Kidney (tissue), 14 donors: ENCODE results near the gene REEP6. TPM values are rescaled to one million over a fixed set of nuclear protein-coding genes. Genes with fewer than 3 reads are reported as not detected.
A peak's percentile ranks its signal among the peaks of the same experiment; 100 is the strongest.

Experiments
- DNase-seq, 5 donors: peaks; one replicate each; pipeline ENCODE4 v3.0.0-alpha.2; 2013 to 2020
- FAIRE-seq: peaks from 2 replicates; lab custom pipeline; 2012; peaks lifted over from hg19 to GRCh38; lab: Jason Lieb, UNC
- H3K27ac ChIP-seq, 2 donors: one replicate each; pipeline ENCODE4 v1.7.0; 2013; ENCODE audit warnings: low read depth in 2 of 2, low read length in 2 of 2, inconsistent platforms in 1 of 2
- H3K27me3 ChIP-seq: one replicate; pipeline ENCODE4 v1.7.1; 2013; ENCODE audit warnings: low read length, inconsistent platforms; ENCODE audit not compliant: control insufficient read depth, insufficient read depth
- H3K36me3 ChIP-seq, 3 donors: one replicate each; pipeline versions ENCODE4 v1.7.0 to v1.7.1; 2013; ENCODE audit warnings: low read length in 3 of 3, control low read depth in 1 of 3, inconsistent platforms in 1 of 3; ENCODE audit not compliant: insufficient read depth in 3 of 3, control insufficient read depth in 2 of 3
- H3K4me1 ChIP-seq, 3 donors: one replicate each; pipeline versions ENCODE4 v1.7.0 to v1.7.1; 2013; ENCODE audit warnings: low read length in 3 of 3, inconsistent platforms in 1 of 3, low read depth in 1 of 3; ENCODE audit not compliant: control insufficient read depth in 2 of 3, insufficient read depth in 2 of 3
- H3K4me3 ChIP-seq, 3 donors: one replicate each; pipeline versions ENCODE4 v1.7.0 to v1.8.1; 2013; ENCODE audit warnings: low read length in 3 of 3, control low read depth in 1 of 3, inconsistent platforms in 1 of 3
- H3K9ac ChIP-seq, 3 donors: one replicate each; pipeline versions ENCODE4 v1.7.0 to v1.7.1; 2013; ENCODE audit warnings: low read length in 3 of 3, control low read depth in 1 of 3, inconsistent platforms in 1 of 3
- H3K9me3 ChIP-seq, 3 donors: one replicate each; pipeline versions ENCODE4 v1.7.0 to v1.7.1; 2013; ENCODE audit warnings: low read length in 3 of 3, control low read depth in 1 of 3, inconsistent platforms in 1 of 3; ENCODE audit not compliant: control insufficient read depth in 2 of 3, insufficient read depth in 1 of 3
- CTCF ChIP-seq: IDR thresholded peaks from 3 replicates; pipeline ENCODE4 v1.5.1; 2012; ENCODE audit warnings: mild to moderate bottlenecking, moderate library complexity, borderline replicate concordance; ENCODE audit not compliant: insufficient read depth; ENCODE audit errors: extremely low read depth
- intact Hi-C: fragments of 100-400 bp; cut with DNase I; formaldehyde crosslinking; loops from one replicate; pipeline ENCODE4 v1.11.1; 2022
- polyA plus RNA-seq: library from polyadenylated mRNA; stranded (reverse); fragments of 350-450 nt; fragmentation: Illumina TruSeq; extraction: RNeasy Lipid Tissue Mini Kit (QIAGEN cat#74804); gene quantifications from one replicate; pipeline ENCODE4 v1.2.3, GENCODE V29; 2014; ENCODE audit warnings: low read depth, low replicate concordance; ENCODE audit not compliant: insufficient read depth
- total RNA-seq: library from RNA; stranded (reverse); fragmentation: NEBNext Ultra II Directional; extraction: Animal tissue kit (Norgen Biotek cat#: 25700); gene quantifications from one replicate; pipeline ENCODE4 v1.2.1, GENCODE V29; 2021
- donor health status: control.
- donor health status: control.
- donor health status: control.
- donor health status: control.
- donor health status: control.
- donor health status: DM: yes; HTN: yes; CAD: no.
- donor health status: Normal renal cell carcinoma (clear cell type).

The REEP6 gene
- total and polyA plus RNA-seq, 2 donors from 2014 or later: 9.6 to 60.0 TPM

- FAIRE-seq: no peak
- Histone ChIP-seq H3K27me3 (peaks cover 9% of the 10 kb centered on the region), H3K9ac (no peak within 1 kb of the TSS), H3K4me1 (peaks cover 0 to 4% (median 0%) of the 10 kb centered on the region in 3 donors), H3K36me3 (no peaks in the 10 kb centered on the region), H3K4me3 (no peak within 1 kb of the TSS), H3K27ac (no peak within 1 kb of the TSS), H3K9me3 (peaks cover 0 to 2% (median 0%) of the 10 kb centered on the region in 3 donors)
- no peak for TF ChIP-seq CTCF
- peak in 1 of 5 donors; percentile 42 for DNase-seq
- intact Hi-C loops: no loop called here
Observed at GRCh38 chr19:1523412-1524286, 32.7 kb downstream of the REEP6 start, which contains the start of gene PLK5. Gene PLK5, plus strand, starts transcription at chr19:1524077. Its CDS starts 2,920 bp downstream, at chr19:1526997.

GRCh38 chr19:1524287-1524971, 33.4 kb downstream of the REEP6 start:
- no peak for DNase-seq
- intact Hi-C loops: no loop called here
- no peak for TF ChIP-seq CTCF
- peaks cover 0 to 2% (median 0%) of the 10 kb centered on the region in 3 donors for H3K9me3 ChIP-seq
- FAIRE-seq: no peak
- H3K27me3 ChIP-seq: peaks cover 9% of the 10 kb centered on the region
- no peak overlapping the region for H3K4me3 ChIP-seq
- no peak overlapping the region for H3K9ac ChIP-seq
- no peak overlapping the region for H3K27ac ChIP-seq
- no peaks in the 10 kb centered on the region for H3K36me3 ChIP-seq
- peaks cover 0 to 4% (median 0%) of the 10 kb centered on the region in 3 donors for H3K4me1 ChIP-seq

GRCh38 chr19:1524972-1525325, 34.0 kb downstream of the REEP6 start:
- no peaks in the 10 kb centered on the region for H3K36me3 ChIP-seq
- peaks cover 9% of the 10 kb centered on the region for H3K27me3 ChIP-seq
- intact Hi-C loops: no loop called here
- DNase-seq (no peak), FAIRE-seq (no peak)
- no peak overlapping the region for H3K9ac ChIP-seq
- H3K4me3 ChIP-seq: no peak overlapping the region
- H3K4me1 ChIP-seq: peaks cover 0 to 4% (median 0%) of the 10 kb centered on the region in 3 donors
- TF ChIP-seq CTCF: no peak
- peaks cover 0 to 2% (median 0%) of the 10 kb centered on the region in 3 donors for H3K9me3 ChIP-seq
- H3K27ac ChIP-seq: no peak overlapping the region
